ENCODE data around the gene RBMS3.

GRCh38 chr3:29319262-29319661 is 38.4 kb downstream of the RBMS3 start:
- TF ChIP-seq CTCF (IDR thresholded peaks at IDR 0.05) (no peak), POLR2A (IDR thresholded peaks at IDR 0.05) (no peak), EP300 (IDR thresholded peaks at IDR 0.05) (no peak)
